H7 (cell line): ENCODE data around the gene ACTN2. TPM values are rescaled to one million over a fixed set of nuclear protein-coding genes. Genes with fewer than 3 reads are reported as not detected.

Experiments
- DNase-seq: peaks from one replicate; pipeline ENCODE4 v3.0.0; 2012
- H3K27me3 ChIP-seq: 2 replicates; pipeline ENCODE4 v1.6.0; 2011; ENCODE audit warnings: mild to moderate bottlenecking, low read length; ENCODE audit not compliant: control insufficient read depth, insufficient read depth
- H3K36me3 ChIP-seq: replicated peaks from 2 replicates; pipeline ENCODE4 v1.5.1; 2011; ENCODE audit warnings: low read length; ENCODE audit not compliant: control insufficient read depth, insufficient read depth
- H3K4me3 ChIP-seq: 2 replicates; pipeline ENCODE4 v1.5.1; 2011; ENCODE audit warnings: low read depth, mild to moderate bottlenecking, control low read depth, low read length, moderate library complexity; ENCODE audit not compliant: insufficient read depth
- total RNA-seq: library from RNA; depleted of rRNA; stranded (reverse); fragments of >200 nt; shearing (Covaris generic); gene quantifications from 2 replicates; pipeline ENCODE4 v1.2.3, GENCODE V29; 2014; rRNA removed

The ACTN2 gene
- total RNA-seq, 1 experiment from 2014 or later: 0.83 TPM

DNA sequence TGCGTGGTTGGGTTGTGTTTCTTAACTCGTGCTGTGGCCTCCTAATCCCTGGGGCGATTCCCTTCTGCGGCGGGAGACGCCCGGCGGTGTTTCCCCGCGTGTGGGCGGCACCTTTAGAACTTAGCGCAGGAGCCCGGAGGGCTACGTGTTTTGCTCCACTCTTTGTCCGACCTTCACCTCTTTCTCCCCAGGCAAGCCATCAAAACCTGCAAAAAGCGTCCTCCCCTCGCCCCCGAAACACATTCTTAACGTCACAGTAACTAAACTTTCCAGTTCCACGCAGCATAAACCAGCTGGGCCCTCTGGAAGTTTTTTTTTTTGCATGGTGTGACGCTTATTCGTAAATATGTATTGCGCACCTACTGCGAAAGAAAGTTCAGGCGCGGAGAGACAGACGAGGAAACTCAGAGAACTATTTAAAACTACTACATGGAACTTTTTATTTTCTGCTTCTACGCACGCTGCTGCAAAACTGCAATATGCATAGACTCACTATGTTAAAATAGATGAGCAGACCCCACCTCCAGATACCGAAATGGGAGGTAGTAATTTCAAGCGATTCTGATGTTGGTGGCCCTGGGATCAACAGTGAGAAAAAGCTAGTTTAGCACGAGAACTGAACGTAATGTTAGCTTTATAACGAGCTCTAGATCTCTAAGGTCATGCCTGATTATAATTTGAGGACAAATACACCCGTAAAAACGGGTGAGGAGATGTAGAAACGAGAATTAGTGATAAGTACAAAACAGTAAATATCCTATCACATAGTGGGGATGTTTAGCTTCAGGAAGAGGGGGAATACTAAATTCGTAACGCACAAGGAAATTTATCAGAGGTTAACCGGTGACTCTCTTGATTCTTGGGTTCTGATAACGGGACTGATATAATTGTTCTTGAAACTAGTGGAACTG is 109.7 kb downstream of the ACTN2 start:
- no peaks in the 10 kb centered on the region for H3K36me3 ChIP-seq
- no peak for DNase-seq
- peaks cover 5% of the 10 kb centered on the region for H3K27me3 ChIP-seq
- H3K4me3 ChIP-seq: peak overlapping the region; percentile 98

DNA sequence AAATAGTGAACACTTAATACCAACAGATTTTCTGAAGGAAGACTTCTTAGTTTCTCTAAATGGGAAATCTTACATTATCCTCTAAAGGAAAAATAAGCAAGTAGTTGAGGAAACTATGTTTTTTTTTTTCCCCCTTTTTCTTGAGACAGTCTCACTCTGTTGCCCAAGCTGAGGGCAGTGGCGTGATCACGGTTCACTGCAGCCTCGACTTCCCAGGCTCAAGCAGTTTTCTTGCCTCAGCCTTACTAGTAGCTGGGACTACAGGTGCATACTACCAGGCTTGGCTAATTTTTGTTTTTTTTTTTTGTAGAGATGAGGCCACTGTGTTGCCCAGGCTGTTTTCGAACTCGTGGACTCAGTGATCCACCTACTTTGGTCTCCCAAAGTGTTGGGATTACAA is 112.7 kb downstream of the ACTN2 start:
- no peaks in the 10 kb centered on the region for H3K36me3 ChIP-seq
- H3K27me3 ChIP-seq: peaks cover 5% of the 10 kb centered on the region
- H3K4me3 ChIP-seq: no peak overlapping the region
- DNase-seq: no peak

DNA sequence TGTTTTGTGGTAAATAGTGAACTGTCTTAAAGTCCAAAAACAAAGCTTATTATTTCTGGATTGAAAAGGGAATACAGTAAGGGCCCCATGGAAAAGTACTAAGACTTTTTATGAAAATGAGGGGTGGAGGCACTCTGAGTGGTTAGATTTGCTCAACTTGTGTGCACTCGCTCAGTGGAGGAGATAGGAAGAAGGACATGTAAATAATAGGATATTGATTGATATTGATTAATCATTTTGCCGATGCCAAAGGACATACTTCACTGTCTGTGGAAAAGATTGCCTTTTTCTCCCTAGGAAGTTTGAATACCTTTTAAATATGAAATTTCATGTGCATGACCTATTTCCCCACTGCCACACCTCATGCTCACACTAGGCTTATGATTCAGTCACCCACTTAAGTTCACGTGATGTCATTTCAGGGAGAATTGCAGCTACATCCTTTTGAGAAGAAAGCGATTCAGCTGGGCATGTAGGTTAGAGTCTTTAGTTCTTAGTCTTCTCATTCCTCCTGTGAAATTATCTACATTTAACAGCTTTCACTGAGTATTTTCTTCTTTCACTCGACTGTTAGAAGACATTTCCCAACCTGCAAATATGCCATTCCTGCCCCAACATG is 113.8 kb downstream of the ACTN2 start:
- no peak overlapping the region for H3K4me3 ChIP-seq
- H3K27me3 ChIP-seq: peaks cover 5% of the 10 kb centered on the region
- no peak for DNase-seq
- no peaks in the 10 kb centered on the region for H3K36me3 ChIP-seq

DNA sequence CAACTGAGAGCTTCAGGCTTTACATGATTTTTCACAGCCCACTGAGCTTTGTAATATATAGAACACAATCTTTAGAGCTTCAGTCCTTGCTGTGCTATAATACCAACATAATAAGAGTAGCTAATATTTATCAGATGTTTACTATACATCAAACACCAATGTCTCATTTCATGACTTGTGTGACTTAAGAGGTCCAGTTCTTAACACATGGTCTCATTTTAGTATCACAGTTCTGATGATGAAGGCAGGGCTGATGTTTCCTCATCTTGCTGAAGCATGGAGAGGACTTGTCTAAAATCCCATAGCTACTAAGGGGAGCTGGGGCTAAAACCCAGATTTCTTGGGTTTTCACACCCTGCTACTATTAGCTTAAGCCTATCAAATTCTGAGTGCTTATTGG is 114.3 kb downstream of the ACTN2 start:
- peaks cover 4% of the 10 kb centered on the region for H3K27me3 ChIP-seq
- H3K4me3 ChIP-seq: no peak overlapping the region
- DNase-seq: no peak
- no peaks in the 10 kb centered on the region for H3K36me3 ChIP-seq

DNA sequence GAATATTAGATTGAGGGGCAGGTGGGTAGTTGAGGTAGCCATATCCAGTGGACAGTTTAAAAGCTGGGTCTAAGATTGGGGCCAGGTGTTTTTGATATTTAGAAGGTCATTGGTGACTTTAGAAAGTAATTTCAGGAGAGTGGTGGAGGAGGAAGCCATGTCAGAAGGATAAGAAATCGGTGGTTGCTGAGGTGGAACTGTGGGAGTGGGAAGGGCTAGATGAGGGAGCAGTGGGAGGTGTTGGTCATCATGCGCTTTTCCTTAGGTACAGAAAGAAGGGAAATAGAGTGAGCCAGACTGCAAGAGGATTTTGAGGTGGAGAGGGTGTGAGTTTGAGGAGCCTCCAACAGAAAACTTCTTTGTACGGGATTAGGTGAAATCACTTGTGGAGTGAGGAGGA is 116.0 kb downstream of the ACTN2 start:
- DNase-seq: no peak
- no peak overlapping the region for H3K4me3 ChIP-seq
- H3K27me3 ChIP-seq: no peaks in the 10 kb centered on the region
- no peaks in the 10 kb centered on the region for H3K36me3 ChIP-seq

DNA sequence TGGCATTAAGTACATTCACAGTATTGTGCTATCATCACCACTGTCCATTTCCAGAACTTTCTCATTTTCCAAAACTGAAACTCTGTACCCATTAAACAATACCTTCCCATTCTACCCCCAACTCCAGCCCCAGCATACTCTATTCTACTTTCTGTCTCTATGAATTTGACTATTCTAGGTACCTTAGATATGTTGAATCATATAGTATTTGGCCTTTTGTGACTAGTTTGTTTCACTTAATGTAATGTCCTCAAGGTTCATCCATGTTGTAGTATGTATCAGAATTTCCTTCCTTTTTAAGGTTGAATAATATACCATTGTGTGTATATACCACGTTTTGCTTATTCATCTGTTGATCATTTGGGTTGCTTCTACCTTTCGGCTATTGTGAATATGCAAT is 120.3 kb downstream of the ACTN2 start:
- DNase-seq: no peak
- no peak overlapping the region for H3K4me3 ChIP-seq
- no peaks in the 10 kb centered on the region for H3K27me3 ChIP-seq
- H3K36me3 ChIP-seq: peaks cover 1% of the 10 kb centered on the region

DNA sequence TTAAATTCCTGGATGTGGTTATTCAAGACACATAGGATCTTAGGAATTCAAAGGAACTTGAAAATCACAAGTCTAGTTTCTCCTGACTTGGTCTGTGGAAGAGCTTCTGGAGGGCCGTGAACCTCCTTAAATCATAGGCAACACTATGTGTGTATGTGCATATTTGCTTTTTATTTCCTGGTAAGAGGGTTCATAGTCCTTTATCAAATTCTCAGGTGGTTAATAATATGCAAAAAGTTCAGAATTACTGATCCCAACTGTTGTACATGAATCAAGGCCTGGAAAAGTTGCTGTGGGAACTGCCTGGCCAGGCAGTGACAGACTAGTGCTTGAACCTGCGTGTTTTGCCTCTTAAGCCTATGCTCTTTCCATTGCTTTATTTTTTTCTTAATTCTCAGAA is 121.7 kb downstream of the ACTN2 start:
- no peak overlapping the region for H3K4me3 ChIP-seq
- DNase-seq: no peak

DNA sequence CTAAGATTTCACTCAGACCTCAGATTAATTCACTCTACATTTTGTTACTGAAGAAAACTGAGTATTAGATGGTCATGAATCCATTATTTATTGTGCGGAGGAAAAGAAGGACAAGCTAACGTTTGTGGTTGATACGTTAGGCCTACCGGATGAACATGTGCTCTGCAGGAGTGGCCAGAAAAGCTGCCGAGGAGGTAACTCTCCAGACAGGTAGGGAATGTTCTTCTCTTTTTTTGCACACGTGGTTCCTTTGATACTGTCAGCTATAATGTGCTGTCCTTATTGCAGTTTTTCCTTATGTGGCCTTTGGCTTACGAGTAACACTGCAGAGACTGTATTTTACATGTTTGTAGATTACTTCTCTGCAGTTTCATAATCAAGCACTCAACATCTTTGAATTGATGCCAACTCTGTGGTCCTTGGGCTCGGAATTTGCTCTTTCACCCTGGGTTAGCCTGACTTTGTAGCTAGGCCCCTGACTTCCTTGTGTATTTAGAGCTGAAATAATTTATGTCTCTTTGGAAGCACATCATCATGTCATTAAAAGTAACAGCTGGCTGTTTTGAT is 122.3 kb downstream of the ACTN2 start:
- no peaks in the 10 kb centered on the region for H3K27me3 ChIP-seq
- no peak overlapping the region for H3K4me3 ChIP-seq
- peaks cover 1% of the 10 kb centered on the region for H3K36me3 ChIP-seq
- no peak for DNase-seq

More for the DNA sequence above, 121.7 kb downstream of the ACTN2 start:
- Histone ChIP-seq H3K27me3 (no peaks in the 10 kb centered on the region), H3K36me3 (peaks cover 1% of the 10 kb centered on the region)

DNA sequence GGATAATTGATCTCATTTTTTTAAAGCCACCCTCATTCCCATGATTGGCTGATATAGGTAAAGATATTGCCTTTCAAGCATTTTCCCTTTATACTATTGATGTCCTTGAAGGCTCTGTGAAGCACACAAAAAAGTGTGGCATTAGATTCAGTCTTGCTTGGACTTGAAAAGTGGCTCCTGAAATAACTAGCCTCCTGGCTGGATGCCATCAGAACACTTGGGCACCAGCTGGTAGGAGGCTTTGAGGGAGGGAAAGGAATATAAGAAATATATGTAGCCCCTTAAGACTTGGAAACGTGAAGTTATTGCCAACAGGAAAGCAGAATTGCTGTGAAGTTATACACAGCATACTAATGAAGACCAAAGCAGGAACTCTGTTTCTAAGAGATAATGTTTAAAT is 122.8 kb downstream of the ACTN2 start:
- DNase-seq: no peak
- Histone ChIP-seq H3K4me3 (no peak overlapping the region), H3K36me3 (peaks cover 4% of the 10 kb centered on the region), H3K27me3 (no peaks in the 10 kb centered on the region)

DNA sequence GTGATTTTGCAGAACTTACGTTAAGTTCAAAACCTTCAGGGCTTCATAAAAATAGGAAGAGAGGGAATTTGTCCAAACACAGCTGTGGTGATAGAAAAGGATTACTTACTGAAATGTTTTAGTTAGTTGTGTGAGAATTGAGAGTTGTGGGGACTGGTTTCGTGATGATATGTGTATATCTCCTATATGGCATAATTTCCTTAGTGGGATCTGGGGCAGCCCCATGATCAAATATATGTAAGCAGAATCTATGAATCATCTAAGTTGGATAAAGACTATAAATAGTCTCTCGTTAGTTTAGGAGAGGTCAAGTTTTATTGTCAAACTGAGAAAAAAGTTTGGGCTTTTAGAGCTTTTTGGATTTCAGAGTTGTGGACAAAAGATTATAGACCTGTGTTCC is 123.7 kb downstream of the ACTN2 start:
- no peak for DNase-seq
- H3K4me3 ChIP-seq: no peak overlapping the region
- no peaks in the 10 kb centered on the region for H3K27me3 ChIP-seq
- H3K36me3 ChIP-seq: peaks cover 4% of the 10 kb centered on the region

DNA sequence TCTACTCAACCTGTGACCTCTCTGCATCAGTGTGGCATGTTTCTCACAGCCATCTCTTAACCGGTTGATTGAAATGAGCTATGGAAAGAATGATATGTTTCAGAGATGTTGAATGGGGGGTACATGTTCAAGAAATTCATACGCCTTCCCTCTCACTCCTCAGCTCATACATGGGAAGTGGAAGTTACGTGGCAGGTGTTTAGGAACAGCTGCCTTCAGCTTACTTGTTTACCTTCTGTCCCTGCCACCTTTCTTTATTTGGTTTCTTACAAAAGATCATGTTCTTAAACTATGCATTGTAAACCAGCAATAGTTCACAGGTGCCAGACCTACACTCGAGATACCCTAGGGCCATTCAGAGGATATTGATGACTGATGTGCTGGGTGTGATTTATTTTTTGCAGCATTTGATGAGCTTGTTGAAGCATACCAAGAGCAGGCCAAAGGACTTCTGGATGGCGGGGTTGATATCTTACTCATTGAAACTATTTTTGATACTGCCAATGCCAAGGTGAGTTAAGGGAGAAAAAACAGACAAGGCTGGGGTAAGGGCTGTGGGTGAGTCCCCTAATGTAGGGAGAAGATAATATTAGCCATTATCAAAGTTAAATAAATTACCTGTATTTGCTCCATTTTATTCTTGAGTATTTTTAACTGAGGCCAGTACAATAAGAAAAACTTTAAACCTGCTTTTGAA is 126.2 kb downstream of the ACTN2 start:
- H3K4me3 ChIP-seq: no peak overlapping the region
- no peaks in the 10 kb centered on the region for H3K27me3 ChIP-seq
- no peak for DNase-seq
- H3K36me3 ChIP-seq: peaks cover 9% of the 10 kb centered on the region

Other genes with a start within 250 kb of the ACTN2 start
- 16.8 and 27.7 TPM in 2 replicates for gene LGALS8, start 162.5 kb upstream of the ACTN2 start, total RNA-seq
- 71.0 and 76.1 TPM in 2 replicates for gene HEATR1, start 82.0 kb upstream of the ACTN2 start, total RNA-seq
- 15.3 and 29.9 TPM in 2 replicates for gene MTR, start 108.8 kb downstream of the ACTN2 start, total RNA-seq